ENCODE data around the gene APOH. TPM values are rescaled to one million over a fixed set of nuclear protein-coding genes. Genes with fewer than 3 reads are reported as not detected.

Gene APOH
- total RNA-seq, 1 donor from 2014 or later = not detected

DNA sequence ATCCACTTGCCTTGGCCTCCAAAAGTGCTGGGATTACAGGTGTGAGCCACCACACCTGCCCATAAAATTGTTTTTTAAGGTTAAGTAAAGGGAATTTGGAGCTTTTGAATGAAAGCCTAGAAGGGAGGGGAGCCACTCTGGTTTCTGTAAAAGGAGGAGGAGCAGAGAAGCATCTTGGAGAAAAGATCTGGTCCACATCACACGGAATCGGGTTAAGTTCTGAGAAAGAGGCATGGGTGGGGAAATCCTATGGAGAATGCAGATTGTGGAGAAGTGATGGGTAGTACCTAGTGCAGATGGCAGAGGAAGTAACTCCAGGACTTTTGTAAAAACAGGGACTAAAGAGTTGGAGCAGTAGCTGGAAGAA, 19.0 kb downstream of the APOH start:
- Mint-ChIP-seq H3K4me1 (ENCODE audit: unreplicated experiment) (no peaks in the 10 kb centered on the region), H3K27ac (ENCODE audit: unreplicated experiment) (no peak overlapping the region), H3K4me3 (ENCODE audit: unreplicated experiment) (no peak overlapping the region), H3K27me3 (ENCODE audit: unreplicated experiment) (peaks cover 17% of the 10 kb centered on the region), H3K9me3 (ENCODE audit: unreplicated experiment) (peaks cover 6% of the 10 kb centered on the region), H3K36me3 (ENCODE audit: unreplicated experiment) (no peaks in the 10 kb centered on the region)
- DNase-seq (ENCODE audit: extremely low spot score, unreplicated experiment) = no peak
- no peak for TF ChIP-seq CTCF (IDR thresholded peaks at IDR 0.05)

- Mint-ChIP-seq H3K4me1 (ENCODE audit: unreplicated experiment) (no peaks in the 10 kb centered on the region), H3K9me3 (ENCODE audit: unreplicated experiment) (peaks cover 6% of the 10 kb centered on the region), H3K4me3 (ENCODE audit: unreplicated experiment) (no peak overlapping the region), H3K27me3 (ENCODE audit: unreplicated experiment) (peaks cover 10% of the 10 kb centered on the region), H3K27ac (ENCODE audit: unreplicated experiment) (no peak overlapping the region), H3K36me3 (ENCODE audit: unreplicated experiment) (no peaks in the 10 kb centered on the region)
- TF ChIP-seq CTCF (IDR thresholded peaks at IDR 0.05) = no peak
- no peak for DNase-seq (ENCODE audit: extremely low spot score, unreplicated experiment)
These were observed 21.3 kb downstream of the APOH start for GRCh38 chr17:66207936-66208335.

GRCh38 chr17:66203274-66204015, 25.8 kb downstream of the APOH start:
- Mint-ChIP-seq H3K4me3 (ENCODE audit: unreplicated experiment) (no peak overlapping the region), H3K27ac (ENCODE audit: unreplicated experiment) (no peak overlapping the region), H3K27me3 (ENCODE audit: unreplicated experiment) (no peaks in the 10 kb centered on the region), H3K9me3 (ENCODE audit: unreplicated experiment) (peaks cover 6% of the 10 kb centered on the region), H3K36me3 (ENCODE audit: unreplicated experiment) (no peaks in the 10 kb centered on the region), H3K4me1 (ENCODE audit: unreplicated experiment) (peaks cover 5% of the 10 kb centered on the region)
- no peak for TF ChIP-seq CTCF (IDR thresholded peaks at IDR 0.05)
- no peak for DNase-seq (ENCODE audit: extremely low spot score, unreplicated experiment)

DNA sequence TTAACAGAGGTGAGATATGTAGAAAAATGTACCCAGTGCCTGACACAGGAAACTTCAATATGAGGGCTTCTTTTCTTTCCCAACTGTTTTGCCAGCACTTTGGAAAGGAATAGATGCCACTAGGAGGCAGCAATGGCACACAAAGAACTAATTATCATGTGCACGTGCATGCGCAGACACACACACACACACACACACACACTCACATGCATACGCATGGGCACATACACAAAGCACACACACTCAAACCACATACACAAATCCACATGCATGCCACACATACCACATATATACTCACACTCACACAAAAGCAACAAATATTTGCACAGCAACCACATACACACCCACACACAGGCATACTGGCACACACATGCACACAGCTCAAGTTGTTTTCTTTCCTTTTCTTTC, 28.5 kb downstream of the APOH start:
- Mint-ChIP-seq H3K9me3 (ENCODE audit: unreplicated experiment) (no peaks in the 10 kb centered on the region), H3K4me3 (ENCODE audit: unreplicated experiment) (no peak overlapping the region), H3K27ac (ENCODE audit: unreplicated experiment) (no peak overlapping the region), H3K27me3 (ENCODE audit: unreplicated experiment) (no peaks in the 10 kb centered on the region), H3K4me1 (ENCODE audit: unreplicated experiment) (peaks cover 5% of the 10 kb centered on the region), H3K36me3 (ENCODE audit: unreplicated experiment) (no peaks in the 10 kb centered on the region)
- TF ChIP-seq CTCF (IDR thresholded peaks at IDR 0.05) = peak; percentile 76
- DNase-seq (ENCODE audit: extremely low spot score, unreplicated experiment) = no peak

GRCh38 chr17:66198242-66198641, 31.0 kb downstream of the APOH start:
- peaks cover 5% of the 10 kb centered on the region for H3K4me1 Mint-ChIP-seq (ENCODE audit: unreplicated experiment)
- no peak overlapping the region for H3K4me3 Mint-ChIP-seq (ENCODE audit: unreplicated experiment)
- H3K9me3 Mint-ChIP-seq (ENCODE audit: unreplicated experiment) = no peaks in the 10 kb centered on the region
- no peaks in the 10 kb centered on the region for H3K36me3 Mint-ChIP-seq (ENCODE audit: unreplicated experiment)
- no peak for DNase-seq (ENCODE audit: extremely low spot score, unreplicated experiment)
- no peak for TF ChIP-seq CTCF (IDR thresholded peaks at IDR 0.05)
- no peaks in the 10 kb centered on the region for H3K27me3 Mint-ChIP-seq (ENCODE audit: unreplicated experiment)
- no peak overlapping the region for H3K27ac Mint-ChIP-seq (ENCODE audit: unreplicated experiment)

Measured in osteocyte (in vitro differentiated cells).